ENCODE measurements around the gene CLCF1.
A peak's percentile ranks its signal among the peaks of the same experiment; 100 is the strongest.

DNA sequence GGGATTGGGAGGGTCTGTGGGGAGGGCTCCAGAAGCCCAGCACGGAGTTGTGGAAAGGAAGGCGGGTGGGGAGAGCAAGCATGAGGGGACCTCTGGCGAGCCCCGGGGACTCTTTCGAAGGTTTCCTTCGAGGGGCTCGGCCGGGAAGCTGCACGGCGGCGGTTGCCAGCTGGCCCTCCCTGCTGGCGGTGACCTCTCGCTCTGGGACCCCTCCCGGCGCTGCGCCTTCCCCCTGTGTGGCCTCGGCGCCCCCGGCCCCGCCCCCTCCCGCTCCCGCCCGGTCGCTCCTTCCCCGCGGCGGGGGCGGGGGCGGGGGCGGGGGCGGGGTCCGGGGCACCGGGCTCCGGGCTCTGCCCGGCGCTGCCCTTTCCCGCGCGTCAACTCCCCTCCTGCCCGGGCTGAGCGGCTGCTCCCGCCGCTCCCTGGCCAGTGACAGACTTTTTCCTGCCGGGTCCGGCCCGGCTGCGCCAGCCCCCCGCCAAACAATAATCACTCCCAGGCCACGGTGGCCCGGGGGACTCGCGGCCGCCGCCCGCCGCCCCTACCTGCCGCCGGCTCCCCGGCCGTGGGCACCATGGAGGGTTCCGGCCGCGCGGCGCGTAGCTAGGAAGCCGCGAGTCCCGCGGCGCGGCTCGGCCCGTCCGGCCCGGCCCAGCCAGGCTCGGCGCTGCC, 941 bp downstream of the CLCF1 start:
- TF ChIP-seq, protein P1, sequence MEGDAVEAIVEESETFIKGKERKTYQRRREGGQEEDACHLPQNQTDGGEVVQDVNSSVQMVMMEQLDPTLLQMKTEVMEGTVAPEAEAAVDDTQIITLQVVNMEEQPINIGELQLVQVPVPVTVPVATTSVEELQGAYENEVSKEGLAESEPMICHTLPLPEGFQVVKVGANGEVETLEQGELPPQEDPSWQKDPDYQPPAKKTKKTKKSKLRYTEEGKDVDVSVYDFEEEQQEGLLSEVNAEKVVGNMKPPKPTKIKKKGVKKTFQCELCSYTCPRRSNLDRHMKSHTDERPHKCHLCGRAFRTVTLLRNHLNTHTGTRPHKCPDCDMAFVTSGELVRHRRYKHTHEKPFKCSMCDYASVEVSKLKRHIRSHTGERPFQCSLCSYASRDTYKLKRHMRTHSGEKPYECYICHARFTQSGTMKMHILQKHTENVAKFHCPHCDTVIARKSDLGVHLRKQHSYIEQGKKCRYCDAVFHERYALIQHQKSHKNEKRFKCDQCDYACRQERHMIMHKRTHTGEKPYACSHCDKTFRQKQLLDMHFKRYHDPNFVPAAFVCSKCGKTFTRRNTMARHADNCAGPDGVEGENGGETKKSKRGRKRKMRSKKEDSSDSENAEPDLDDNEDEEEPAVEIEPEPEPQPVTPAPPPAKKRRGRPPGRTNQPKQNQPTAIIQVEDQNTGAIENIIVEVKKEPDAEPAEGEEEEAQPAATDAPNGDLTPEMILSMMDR (IDR thresholded peaks at IDR 0.05) = no peak
- TF ChIP-seq EP300 (IDR thresholded peaks at IDR 0.05; ENCODE audit: low read depth) (no peak), POLR2A (IDR thresholded peaks at IDR 0.05) (peak; percentile 33)

Data from transverse colon (tissue), 3 donors.